Smooth muscle cell of the brain vasculature (primary cell): ENCODE data around the gene DEPDC5.

Source experiments
- DNase-seq: peaks from one replicate; pipeline ENCODE4 v3.0.0-alpha.2; 2012; ENCODE audit warnings: low read depth, low spot score

The DEPDC5 gene

DNA sequence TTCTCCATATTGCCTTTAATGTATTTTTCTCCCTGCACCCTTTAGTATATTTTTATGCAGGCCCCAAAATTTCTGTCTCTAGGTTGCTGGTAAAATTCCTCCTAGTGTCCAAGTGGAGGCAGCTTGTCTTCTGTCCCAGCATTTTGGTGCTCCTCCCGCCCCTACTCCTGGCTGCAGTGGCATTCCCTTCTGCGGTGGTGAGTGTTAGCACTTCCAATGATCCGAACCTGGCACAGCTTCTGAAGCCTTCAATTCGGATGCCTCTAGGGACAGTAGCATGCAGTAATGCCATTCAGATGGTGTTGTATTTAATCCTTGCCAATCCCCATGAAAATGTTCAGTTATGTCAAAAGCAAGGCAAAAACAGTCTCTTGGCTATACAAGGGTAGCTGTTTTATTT, 196.4 kb downstream of the DEPDC5 start:
- no peak for DNase-seq

DNA sequence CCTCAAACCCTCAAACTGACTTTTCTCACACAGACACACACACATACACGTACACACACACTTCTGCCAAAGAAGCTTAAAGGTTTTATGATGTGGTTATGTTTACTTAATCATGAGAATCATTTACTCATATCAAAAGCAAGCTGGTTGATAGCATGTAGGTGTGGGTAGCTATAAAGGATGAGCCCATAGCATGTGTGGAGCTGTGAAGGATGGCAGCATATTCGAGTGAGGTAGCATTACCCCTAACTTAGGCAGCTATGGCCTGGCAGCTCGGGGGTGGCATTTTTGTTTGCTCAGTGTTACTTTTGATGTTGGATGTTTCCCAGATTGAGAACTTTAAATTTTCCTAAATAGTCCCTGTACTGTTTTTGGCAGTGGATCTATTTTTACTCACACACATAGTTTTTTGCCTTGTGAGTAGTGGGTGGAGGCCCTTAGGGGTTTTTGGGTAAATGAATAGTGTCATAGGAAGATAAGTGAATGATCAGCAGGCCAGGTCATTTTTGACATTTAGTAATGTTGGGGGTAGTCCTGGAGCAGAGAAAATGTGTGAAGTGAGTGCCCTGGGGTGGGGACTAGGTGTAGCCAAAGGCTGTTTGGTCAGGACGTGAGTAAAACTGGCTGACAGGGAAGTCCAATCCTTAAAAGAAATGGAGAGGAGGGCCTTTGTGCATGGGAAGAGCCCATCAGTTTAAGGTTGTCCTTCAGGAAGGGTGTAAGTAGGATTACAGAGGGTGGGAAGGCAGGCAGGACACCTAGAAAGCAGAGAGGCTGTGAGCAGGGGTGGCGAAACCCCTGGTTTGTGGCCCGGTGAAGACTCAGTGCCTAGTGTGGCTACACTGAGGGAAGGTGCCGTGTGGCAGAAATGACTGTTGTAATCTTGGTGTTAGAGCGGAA, 197.6 kb downstream of the DEPDC5 start:
- no peak for DNase-seq

DNA sequence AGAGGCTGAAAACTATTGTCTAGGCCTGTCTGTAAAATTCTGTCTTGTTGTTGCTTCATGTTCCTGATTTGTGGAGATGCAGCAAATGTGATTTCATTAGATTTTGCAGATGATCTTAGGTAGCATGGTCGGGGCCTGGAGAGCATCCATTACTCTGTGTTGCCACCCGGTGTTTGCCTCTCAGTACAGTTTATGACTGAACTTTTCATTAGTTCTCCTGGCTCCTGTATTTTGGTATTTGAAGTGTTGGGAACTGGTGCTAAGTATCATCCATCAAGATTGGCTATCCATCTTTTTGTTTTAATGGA, 198.2 kb downstream of the DEPDC5 start:
- DNase-seq: no peak

DNA sequence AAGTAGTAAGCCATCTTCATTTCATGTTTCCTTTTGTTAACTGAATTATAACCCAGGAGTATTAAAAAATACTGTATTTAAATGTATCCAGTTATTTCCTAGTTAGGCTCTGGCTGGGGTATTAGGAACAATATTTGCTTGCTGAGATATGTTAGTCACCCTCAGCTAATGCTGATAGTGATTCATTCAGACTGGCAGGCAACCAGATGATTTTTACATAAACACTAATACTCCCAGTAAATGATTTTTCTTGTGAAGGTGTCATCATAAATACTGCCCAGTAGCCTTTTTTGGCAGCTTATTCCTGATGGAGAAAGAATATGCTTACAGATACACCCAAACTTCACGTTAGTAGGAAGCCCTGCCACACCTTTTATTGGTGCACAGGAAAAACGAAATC, 198.7 kb downstream of the DEPDC5 start:
- peak; percentile 28 for DNase-seq

DNA sequence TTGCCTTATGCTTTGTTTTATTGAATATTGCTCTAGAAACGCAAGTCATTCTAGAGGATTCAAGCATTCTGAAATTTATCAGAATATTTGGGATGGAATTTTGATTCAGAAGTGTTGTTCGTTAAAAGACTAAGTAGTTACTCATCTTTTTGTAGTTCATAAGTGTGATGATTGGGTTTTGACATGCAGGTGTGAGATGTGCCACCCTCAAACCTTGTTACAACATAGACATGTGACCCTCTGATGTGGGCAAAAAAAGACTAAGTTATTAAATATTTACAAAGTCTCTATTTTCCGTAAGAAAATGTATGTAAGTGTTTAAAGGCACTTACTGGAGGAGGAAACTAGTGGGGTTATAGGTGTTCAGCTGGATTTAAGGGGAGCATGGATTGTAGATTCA, 199.4 kb downstream of the DEPDC5 start:
- DNase-seq: no peak

DNA sequence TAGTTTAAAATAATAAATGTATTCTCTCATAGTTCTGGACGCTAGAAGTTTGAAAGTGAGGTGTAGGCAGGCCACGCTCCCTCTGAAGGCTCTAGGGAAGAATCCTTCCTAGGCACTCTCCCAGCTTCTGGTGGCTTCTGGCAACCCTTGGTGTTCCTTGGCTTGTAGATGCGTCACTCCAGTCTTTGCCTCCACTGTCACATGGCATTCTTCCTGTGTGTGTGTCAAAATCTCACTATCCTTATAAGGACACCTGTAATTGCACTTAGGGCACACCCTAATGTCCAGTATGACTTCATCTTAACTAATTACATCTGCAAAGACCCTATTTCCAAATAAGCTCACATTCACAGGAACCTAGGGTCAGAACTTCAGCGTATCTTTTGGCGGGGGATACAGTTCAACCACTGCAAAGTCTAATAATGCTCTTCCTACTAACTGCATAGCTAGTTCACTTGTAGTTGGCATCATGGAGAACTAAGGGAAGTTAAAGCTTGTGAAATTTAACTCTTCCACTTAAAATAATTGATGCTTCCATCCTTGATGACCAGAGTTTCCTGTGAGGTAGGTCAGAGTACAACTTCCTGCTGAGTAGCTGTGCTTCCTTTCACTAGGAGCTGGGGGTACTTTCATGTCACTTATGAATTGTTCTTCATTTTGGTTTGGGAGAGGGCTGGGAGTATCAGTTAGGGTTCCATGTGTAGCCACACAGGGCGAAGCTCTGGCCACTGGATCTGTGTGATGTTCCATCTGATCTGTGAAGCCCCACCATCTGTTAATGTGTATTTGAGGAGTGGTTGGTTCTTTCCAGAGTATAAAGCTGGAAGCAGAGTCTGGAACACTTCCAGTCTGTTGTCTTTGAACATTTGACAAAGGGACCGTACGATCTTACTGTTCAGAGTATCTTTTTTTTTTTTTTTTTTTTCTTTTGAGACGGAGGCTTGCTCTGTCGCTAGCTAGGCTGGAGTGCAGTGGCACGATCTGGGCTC, 201.0 kb downstream of the DEPDC5 start:
- DNase-seq: no peak

DNA sequence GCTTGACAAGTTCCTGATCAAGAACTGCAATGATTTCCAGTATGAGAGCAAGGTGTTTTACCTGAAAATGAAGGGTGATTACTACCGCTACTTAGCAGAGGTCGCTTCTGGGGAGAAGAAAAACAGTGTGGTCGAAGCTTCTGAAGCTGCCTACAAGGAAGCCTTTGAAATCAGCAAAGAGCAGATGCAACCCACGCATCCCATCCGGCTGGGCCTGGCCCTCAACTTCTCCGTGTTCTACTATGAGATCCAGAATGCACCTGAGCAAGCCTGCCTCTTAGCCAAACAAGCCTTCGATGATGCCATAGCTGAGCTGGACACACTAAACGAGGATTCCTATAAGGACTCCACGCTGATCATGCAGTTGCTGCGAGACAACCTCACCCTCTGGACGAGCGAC, 202.5 kb downstream of the DEPDC5 start:
- DNase-seq: no peak
